ENCODE measurements around the gene ZAP70. TPM values are rescaled to one million over a fixed set of nuclear protein-coding genes. Genes with fewer than 3 reads are reported as not detected.

The ZAP70 gene
- total and polyA plus RNA-seq, 2 donors (not counting 3 experiments of a cell fraction or from before 2014, with no cell fraction given), result 0.14 TPM; not detected in 1

DNA sequence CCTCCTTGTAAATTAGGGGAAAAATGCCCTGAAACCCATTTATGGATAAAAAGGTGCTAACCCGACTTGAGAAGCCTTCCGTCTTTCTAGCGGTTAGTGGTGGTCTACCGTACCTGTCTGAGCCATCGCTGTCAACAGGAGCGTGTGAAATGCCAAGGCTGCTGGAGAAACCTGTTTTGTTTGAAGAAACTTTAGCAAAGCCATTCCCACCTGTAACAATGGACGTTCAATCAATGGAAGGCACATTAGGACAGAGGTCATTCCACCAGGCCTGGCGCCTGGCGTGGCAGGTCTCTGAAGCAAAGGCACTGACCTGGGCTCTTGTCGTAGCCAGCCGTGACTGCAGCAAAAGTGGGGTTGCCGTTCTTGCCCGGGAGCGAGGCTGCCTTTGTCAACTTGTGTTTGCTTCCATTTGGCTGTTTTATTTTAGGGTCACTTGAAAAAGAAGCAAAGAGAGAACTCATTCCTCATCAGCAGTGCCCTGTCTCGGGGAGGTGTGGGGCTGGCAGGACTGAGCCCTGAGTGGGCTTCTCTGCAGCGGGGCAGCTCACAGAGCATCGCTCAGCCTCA, 47.2 kb downstream of the ZAP70 start:
- DNase-seq (ENCODE audit: low read depth, low spot score), result no peak
- intact Hi-C loops (cut with micrococcal nuclease) (no loop called here), dilution Hi-C loops (cut with MboI; ENCODE audit: extremely low pct_ligation_motif_present, low sequenced_read_pairs) (no loop called here)
- TF ChIP-seq POLR2A (IDR thresholded peaks at IDR 0.05; ENCODE audit: low read depth, low read length), result no peak
- no peak for TF ChIP-seq JUN (IDR thresholded peaks at IDR 0.05; ENCODE audit: borderline replicate concordance, insufficient read depth, insufficient read length, low read depth)
- TF ChIP-seq GATA2 (IDR thresholded peaks at IDR 0.05; ENCODE audit: insufficient read depth, insufficient read length, low read depth, low read length), result no peak
- TF ChIP-seq MYC (IDR thresholded peaks at IDR 0.05; ENCODE audit: low read depth, low read length), result no peak
- TF ChIP-seq POLR2AphosphoS5 (IDR thresholded peaks at IDR 0.05; ENCODE audit: insufficient read depth, low read depth, low read length), result no peak
- TF ChIP-seq EZH2 (IDR thresholded peaks at IDR 0.05; ENCODE audit: borderline replicate concordance, low read depth, low read length, severe bottlenecking), result no peak
- TF ChIP-seq FOS (IDR thresholded peaks at IDR 0.05; ENCODE audit: borderline replicate concordance, insufficient read depth, low read length), result no peak
- TF ChIP-seq, protein P1, sequence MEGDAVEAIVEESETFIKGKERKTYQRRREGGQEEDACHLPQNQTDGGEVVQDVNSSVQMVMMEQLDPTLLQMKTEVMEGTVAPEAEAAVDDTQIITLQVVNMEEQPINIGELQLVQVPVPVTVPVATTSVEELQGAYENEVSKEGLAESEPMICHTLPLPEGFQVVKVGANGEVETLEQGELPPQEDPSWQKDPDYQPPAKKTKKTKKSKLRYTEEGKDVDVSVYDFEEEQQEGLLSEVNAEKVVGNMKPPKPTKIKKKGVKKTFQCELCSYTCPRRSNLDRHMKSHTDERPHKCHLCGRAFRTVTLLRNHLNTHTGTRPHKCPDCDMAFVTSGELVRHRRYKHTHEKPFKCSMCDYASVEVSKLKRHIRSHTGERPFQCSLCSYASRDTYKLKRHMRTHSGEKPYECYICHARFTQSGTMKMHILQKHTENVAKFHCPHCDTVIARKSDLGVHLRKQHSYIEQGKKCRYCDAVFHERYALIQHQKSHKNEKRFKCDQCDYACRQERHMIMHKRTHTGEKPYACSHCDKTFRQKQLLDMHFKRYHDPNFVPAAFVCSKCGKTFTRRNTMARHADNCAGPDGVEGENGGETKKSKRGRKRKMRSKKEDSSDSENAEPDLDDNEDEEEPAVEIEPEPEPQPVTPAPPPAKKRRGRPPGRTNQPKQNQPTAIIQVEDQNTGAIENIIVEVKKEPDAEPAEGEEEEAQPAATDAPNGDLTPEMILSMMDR (IDR thresholded peaks at IDR 0.05; ENCODE audit: extremely low read depth in 1 of 2, insufficient read depth in 1 of 2, low read depth in 1 of 2, low read length in 2 of 2), result no peak
- TF ChIP-seq, protein P2, sequence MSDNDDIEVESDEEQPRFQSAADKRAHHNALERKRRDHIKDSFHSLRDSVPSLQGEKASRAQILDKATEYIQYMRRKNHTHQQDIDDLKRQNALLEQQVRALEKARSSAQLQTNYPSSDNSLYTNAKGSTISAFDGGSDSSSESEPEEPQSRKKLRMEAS (IDR thresholded peaks at IDR 0.05; ENCODE audit: insufficient read depth, insufficient read length), result no peak
- no peak overlapping the region for H3K27ac ChIP-seq (ENCODE audit: insufficient read depth, low read depth, low read length)
- no peaks in the 10 kb centered on the region for H3K4me1 ChIP-seq (ENCODE audit: control insufficient read depth, extremely low read depth, insufficient read depth, low read length)
- BruUV-seq (replicated peaks), result no TSS peak
- H3K36me3 ChIP-seq (ENCODE audit: control insufficient read depth in 2 of 2, extremely low read depth in 1 of 2, insufficient read depth in 2 of 2, low read length in 2 of 2), result peaks cover 2 to 26% of the 10 kb centered on the region in 2 experiments
- no peak for FAIRE-seq
- H3K9me1 ChIP-seq (replicated peaks; ENCODE audit: control insufficient read depth, extremely low read depth, insufficient read depth, low read length), result no peaks in the 10 kb centered on the region
- no peaks in the 10 kb centered on the region for H3K79me2 ChIP-seq (ENCODE audit: control insufficient read depth, insufficient read depth, low read length)
- H3K27me3 ChIP-seq (ENCODE audit: control insufficient read depth in 2 of 2, insufficient read depth in 2 of 2, low read length in 2 of 2), result no peaks in the 10 kb centered on the region
- H4K20me1 ChIP-seq (replicated peaks; ENCODE audit: control insufficient read depth, extremely low read depth, insufficient read depth, low read length), result no peaks in the 10 kb centered on the region
- no peak overlapping the region for H3K9ac ChIP-seq (replicated peaks; ENCODE audit: extremely low read depth, insufficient read depth, low read length)
- no peak overlapping the region for H2AFZ ChIP-seq (ENCODE audit: low read depth, low read length)
- ChIA-PET CTCF (no interaction called here), POLR2A (no interaction called here)
- H3K4me3 ChIP-seq (replicated peaks in 1 of 3; ENCODE audit: insufficient read depth in 1 of 3, low read depth in 1 of 3, low read length in 3 of 3), result no peak overlapping the region
- no peaks in the 10 kb centered on the region for H3K9me3 ChIP-seq (replicated peaks; ENCODE audit: control insufficient read depth, insufficient read depth, low read length)
- no peak overlapping the region for H3K4me2 ChIP-seq (ENCODE audit: insufficient read depth, low read length)
